ENCODE data around the gene MBOAT7.
"Not testable (repeated sequence)": the region's sequence is repeated elsewhere in the genome, so short reads cannot be mapped to it uniquely, and the experiment has no call there.

The MBOAT7 gene

DNA sequence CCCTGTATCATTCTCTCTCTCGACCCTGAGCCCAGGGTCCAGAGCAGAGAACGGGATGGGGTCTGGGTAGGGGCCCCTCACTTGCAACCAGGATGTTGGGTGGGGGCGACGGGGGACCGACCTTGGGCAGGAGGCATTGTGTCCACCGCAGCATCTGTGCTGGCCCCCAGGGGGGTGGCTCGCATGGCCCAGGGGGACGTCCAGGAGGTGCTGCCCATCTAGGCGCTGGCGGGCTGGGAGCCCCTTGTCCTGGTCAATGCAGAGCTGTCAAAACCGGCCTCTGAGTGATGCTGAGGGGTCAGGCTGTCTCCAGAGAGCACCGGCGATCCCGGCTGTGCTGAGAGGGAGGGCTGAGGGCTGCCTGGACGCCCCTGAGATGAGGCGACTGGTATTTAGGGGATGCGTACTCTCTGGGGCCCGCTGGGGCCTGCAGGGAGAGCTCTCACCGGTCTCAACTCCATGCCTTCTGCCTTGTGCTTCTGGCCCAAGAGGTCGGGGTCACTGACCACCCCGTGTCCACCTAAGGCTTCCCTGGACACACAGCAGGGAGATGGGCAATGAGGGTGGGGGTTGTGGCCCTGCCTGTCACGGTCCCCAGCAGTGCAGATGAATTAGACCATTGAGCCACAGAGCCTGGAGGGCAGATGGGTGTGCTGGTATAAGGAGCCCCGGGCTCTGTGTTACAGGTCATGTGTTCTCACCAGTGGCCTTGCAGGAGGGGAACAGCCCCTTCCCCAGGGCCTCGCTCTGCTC, 19.9 kb upstream of the MBOAT7 start:
- no peak for DNase-seq (ENCODE audit: low spot score)

DNA sequence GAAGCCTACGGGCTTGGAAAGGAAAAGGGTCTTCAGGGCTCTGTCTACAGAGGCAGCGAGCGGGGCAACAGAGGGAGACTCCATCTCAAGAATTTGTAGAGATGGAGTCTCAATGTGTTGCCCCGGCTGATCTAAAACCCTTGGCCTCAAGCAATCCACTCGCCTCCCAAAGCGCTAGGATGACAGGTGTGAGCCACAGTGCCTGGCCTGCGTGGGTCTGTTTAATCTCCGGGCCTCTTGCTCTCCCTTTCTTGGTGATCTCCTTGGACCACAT, 19.3 kb upstream of the MBOAT7 start:
- no peak for DNase-seq (ENCODE audit: low spot score)

DNA sequence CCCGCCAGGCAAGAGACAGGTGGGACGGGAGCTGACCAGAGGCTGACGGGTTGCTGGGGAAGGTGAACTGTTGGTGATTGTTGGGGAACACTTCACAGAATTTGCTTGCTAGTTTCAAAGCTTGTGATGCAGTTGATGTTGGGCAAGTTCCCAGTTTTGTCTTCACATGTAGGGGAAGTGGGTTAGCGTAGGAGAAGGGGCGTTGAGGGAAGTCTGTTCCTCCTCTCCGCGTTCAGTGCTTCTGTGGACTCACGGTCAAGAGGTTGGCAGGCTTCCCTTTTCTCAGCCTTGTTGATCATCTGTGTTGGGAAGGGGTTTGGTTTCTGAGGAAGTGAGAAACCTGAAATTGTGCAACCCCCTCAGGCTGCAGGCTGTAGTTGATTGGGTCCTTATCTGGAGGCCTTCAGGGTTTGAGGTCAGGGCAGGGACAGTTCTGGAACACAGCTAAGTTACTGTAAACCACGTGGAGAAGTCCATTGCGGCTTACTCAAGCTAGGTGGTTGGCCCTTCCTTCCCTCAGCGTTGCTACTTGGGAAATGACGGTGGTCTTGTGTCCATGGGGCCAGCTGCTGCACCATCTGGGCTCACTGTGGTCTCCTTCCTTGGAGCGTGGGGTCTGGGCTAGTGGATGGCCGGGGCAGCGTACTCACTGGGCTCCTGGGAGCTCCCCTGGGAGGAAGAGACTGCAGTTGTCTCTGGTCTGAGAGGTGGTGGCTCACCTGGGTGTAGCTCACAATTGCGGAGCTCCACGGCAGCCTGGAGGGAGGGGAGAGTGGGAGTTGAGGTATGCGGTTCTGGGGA, 18.8 kb upstream of the MBOAT7 start:
- DNase-seq (ENCODE audit: low spot score), result no peak

DNA sequence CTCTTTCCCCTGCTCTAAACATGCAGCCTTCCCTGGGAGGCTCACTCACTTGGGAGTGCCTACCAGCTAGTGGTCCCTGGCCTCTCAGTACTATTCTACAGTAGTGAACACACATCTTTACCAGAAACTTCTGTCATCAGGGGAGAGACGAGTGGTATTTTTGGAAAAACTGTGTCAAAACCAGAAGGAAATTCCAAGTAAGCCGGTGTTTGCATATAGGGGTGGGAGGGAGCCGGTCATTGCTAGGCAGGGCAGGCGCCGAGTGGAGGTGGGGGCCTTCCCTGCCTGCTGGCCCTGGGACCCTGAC, 18.2 kb upstream of the MBOAT7 start:
- DNase-seq (ENCODE audit: low spot score), result no peak

DNA sequence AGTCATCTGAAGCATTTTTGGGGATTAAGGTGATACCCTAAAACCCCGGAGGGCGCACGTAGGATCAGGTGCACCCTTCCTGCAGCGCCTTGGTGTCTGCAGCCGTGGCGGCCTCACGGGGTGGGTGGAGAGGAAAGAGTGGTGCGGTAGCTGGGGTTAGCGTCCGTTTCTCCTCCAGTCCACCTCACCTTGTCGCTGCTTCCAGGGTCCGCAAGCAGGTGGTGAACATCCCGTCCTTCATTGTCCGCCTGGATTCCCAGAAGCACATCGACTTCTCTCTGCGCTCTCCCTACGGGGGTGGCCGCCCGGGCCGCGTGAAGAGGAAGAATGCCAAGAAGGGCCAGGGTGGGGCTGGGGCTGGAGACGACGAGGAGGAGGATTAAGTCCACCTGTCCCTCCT, 17.8 kb upstream of the MBOAT7 start:
- not testable (repeated sequence) for DNase-seq (ENCODE audit: low spot score)

DNA sequence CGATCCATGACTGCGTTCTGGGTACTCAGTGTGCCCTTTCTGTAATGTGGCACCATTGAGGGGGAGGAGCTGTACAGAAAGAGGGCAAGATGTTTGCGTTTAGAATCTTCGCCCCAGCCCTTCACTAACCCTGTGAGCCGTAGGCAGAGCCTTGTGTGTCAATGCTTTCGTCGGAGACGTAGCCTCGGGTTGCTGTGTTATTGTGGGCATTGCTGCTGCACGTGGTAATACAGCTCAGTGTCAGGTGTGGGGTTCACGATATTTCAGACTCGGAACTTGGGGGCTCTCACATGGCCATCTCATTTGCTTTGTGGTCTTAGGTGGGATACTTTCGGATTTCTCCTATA, 17.4 kb upstream of the MBOAT7 start:
- DNase-seq (ENCODE audit: low spot score), result no peak

DNA sequence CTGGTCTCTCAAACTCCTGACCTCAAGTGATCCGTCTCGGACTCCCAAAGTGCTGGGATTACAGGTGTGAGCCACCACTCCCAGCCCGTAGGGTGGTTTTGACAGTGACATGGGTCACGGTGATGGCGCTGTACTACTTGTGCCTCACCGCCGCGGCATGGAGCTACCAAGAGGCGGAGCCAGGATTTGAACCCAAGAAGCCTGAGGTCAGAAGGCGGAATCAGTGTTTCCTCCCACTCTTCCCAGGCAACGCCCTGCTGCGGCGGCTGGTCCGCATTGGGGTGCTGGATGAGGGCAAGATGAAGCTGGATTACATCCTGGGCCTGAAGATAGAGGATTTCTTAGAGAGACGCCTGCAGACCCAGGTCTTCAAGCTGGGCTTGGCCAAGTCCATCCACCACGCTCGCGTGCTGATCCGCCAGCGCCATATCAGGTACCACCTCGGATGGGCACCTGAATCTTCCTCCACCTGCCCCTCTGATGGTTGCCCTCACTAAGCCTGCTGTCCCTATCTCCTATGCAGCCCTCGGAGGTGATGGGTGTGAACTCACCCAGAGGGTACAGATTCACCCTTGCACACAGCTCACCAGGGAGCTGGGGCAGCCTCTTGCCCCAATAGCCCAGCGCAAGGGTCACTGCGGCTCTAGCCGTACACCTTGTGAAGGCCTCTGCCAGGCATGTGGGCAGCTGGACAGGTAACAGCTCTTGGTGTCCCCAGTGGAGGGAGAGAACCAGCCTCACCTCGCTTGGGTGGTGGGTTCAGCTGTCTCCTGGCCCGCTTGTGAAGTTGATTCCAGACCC, 16.9 kb upstream of the MBOAT7 start:
- DNase-seq (ENCODE audit: low spot score), result no peak

DNA sequence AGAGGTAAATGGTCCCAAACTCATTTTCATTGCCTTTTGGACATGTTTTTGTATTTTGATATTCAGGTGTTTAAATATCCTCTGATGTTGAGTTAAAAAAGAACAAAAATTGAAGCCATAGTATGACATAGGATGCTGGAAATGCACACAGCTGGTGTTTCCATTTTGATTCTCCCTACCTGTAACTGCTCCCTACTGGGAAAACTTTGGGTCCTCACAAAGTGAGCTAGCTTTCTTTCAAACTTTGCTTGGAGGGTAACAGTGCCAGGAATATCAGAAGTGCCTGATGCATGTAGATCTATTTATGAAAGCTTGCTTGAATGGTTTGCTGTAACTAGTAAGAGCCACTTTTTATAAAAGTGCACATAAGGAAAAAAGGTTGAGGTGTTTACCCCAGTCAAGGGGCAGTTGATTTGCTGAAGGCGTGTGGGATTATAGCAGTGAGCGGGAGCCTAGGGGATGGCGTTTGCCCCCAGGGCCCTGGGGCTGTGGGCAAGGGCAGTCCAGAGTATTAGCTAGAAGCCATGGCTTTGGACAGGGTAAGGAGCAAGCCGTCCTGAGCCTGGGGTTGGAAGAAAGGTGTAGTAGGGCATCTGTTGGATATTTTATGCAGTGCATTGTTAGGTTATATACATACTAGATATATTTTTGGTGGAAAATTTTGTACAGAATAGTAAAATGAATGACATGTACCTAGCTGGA, 15.5 kb upstream of the MBOAT7 start:
- no peak for DNase-seq (ENCODE audit: low spot score)

DNA sequence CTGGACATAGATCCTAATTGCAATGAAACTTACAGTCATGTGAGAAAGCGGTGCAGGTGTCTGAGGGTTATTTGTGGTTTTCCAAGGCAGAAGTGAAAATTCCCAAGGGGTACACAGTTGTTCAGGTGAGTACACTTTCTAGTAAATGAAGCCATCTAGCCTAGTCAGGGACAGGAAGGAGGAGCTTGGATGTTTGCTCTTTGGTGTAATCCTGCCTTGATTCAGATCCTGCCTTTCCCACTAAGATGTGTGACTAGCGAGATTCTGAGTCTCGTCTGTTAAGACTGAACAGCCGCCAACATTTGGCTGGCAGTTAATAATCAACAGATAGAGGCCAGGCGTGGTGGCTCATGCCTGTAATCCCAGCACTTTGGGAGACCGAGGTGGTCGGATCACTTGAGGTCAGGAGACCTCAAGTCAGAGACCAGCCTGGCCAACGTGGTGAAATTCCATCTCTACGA, 13.8 kb upstream of the MBOAT7 start:
- DNase-seq (ENCODE audit: low spot score), result no peak

DNA sequence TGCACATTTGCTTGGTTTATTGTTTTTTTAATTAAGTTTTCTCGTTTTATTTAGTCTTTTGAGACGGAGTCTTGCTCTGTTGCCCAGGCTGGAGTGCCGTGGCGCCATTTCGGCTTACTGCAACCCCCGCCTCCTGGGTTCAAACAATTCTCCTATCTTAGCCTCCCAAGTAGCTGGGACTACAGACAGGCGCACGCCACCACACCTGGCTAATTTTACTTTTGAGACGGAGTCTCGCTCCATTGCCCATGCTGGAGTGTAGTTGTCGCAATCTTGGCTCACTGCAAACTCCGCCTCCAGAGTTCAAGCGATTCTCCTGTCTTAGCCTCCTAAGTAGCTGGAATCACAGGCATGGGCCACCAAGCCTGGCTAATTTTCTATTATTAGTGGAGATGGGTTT, 12.6 kb upstream of the MBOAT7 start:
- DNase-seq (ENCODE audit: low spot score), result no peak

DNA sequence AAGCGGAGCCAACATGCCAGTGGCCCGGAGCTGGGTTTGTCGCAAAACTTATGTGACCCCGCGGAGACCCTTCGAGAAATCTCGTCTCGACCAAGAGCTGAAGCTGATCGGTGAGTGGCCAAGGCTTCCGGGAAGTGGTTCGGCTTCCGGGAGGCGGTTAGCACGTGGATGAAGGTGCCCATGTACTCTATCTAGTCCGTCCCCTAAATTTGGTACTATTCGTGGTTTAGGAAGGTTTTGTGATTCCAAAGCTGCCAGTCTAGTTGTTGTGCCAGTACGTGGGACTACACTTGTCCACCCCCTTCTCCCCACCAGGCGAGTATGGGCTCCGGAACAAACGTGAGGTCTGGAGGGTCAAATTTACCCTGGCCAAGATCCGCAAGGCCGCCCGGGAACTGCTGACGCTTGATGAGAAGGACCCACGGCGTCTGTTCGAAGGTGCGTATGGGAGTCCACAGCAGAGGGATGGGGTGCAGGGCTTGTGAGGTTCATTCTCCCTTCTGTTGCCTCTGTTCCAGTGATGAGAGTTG, 11.9 kb upstream of the MBOAT7 start:
- DNase-seq (ENCODE audit: low spot score), result no peak

DNA sequence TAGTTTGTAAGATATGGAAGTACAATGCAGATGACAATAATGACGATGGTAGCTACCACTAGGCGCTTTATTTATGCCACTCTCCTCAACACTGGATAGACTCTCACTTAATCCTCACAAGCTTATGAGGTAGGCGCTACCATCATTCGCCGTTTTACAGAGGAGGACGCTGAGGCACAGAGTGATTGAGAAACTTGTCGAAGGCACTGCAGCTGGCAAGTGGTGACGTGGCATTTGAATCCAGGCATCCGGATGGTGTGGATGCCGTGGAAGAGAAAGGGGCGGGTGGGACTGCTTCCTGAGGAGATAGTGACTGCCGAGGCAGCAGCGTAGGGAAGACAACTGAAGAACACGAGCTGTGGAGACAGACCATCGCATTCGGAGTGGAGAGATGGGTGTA, 10.0 kb upstream of the MBOAT7 start:
- no peak for DNase-seq (ENCODE audit: low spot score)

DNA sequence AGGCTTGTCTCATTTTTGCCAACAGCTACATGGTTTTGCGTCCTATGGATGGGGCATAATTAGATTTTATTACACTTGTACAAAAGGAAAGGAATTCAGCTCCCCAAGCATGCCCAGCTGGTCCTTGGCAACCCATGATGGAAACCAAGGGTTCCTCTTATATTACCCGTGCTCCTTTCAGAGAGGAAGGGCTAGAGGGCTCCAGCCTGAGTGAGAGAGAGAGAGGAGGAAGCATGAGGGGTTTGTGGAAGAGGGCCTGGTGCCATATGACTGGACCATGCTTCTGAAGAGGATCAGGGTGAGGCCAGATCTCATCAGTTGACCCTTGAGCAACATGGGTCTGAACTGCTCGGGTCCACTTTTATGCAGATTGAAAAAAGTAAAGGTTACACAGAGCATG, 7.7 kb upstream of the MBOAT7 start:
- no peak for DNase-seq (ENCODE audit: low spot score)

DNA sequence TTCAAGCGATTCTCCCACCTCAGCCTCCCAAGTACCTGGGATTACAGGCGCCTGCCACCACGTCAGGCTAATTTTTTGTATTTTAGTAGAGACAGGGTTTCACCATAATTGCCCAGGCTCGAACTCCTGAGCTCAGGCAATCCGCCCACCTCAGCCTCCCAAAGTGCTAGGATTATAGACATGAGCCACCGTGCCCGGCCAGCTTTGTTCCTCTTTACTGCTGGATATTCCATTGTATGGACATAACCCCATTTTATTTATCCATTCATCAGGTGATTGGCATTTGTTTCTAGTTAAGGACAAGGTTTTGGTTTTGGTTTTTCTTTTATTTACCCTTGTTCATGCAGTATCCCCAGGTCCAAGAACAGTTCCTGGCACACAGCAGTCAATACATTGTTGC, 7.2 kb upstream of the MBOAT7 start:
- no peak for DNase-seq (ENCODE audit: low spot score)

DNA sequence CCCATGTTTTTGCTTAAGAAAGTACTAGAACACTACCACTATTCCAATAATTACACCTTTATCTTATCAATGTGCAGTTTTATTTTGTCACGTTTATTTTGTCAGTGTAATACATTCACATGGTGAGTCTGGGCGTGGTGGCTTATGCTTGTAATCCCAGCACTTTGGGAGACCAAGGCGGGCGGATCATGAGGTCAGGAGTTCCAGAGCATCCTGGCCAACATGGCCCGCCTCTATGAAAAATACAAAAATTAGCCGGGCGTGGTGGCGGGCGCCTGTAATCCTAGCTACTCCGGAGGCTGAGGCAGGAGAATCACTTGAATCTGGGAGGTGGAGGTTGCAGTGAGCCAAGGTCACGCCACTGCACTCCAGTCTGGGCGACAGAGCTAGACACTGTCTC, 5.1 kb upstream of the MBOAT7 start:
- DNase-seq (ENCODE audit: low spot score), result not testable (repeated sequence)

DNA sequence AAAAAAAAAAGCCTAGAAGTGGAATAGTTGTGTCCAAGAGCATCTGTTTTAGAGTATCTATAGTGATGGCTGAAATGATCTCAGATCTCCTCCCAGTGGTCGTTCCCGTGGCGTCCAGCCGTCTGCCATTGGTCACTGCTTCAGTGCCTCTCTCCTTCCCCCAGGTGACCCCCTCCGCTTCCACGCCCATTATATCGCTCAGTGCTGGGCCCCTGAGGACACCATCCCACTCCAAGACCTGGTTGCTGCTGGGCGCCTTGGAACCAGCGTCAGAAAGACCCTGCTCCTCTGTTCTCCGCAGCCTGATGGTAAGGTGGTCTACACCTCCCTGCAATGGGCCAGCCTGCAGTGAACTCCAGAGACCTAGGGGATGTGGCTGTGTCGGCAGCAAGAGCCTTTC, 3.6 kb upstream of the MBOAT7 start:
- no peak for DNase-seq (ENCODE audit: low spot score)

DNA sequence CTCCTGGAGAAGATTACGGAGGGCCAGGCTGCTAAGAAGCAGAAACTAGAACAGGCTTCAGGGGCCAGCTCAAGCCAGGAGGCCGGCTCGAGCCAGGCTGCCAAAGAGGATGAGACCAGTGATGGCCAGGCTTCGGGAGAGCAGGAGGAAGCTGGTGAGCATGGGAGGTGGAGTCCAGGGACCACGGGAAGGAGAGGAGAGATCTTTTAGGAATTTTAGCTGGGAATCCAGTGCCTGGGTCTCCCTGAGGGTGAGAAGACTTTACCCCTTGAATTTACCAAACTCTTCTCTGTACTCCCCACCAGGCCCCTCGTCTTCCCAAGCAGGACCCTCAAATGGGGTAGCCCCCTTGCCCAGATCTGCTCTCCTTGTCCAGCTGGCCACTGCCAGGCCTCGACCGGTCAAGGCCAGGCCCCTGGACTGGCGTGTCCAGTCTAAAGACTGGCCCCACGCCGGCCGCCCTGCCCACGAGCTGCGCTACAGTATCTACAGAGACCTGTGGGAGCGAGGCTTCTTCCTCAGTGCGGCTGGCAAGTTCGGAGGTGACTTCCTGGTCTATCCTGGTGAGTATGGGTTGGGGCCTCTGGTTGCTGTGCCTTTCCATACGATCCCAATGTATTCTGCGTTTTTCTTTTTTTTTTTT, 2.6 kb upstream of the MBOAT7 start:
- no peak for DNase-seq (ENCODE audit: low spot score)

DNA sequence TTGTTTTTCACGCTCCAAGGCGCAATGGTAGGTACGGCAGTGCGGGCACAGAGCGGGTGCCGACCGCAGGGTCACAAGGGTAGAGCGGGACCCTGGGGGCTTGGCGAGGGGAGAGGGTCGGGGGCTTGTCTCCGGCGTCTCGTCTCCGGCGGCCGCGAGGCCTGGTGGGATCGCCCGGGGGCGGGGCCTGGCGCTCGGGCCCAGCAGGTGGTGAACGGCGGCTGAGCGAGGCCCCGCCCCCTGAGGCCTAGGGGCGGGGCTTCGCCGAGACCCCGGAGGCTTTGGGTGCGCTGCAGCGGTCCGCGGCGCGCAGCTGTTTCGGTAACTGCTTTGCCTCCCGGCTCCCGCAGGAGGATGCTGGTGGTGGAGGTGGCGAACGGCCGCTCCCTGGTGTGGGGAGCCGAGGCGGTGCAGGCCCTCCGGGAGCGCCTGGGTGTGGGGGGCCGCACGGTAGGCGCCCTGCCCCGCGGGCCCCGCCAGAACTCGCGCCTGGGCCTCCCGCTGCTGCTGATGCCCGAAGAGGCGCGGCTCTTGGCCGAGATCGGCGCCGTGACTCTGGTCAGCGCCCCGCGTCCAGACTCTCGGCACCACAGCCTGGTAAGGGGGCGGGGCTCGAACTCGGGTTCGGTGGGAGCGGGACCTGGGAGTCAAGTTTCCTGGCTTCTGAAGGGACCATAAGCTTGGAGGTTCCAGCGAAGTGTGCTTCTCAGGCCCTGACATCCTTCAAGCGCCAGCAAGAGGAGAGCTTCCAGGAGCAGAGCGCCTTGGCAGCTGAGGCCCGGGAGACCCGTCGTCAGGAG, 1.8 kb upstream of the MBOAT7 start, which contains the start of gene TSEN34:
TSS of gene TSEN34 (plus strand) at position 298 of the 800 bp plus-strand sequence. CDS start at position 355, 57 bp downstream.
- peak; percentile 92 for DNase-seq (ENCODE audit: low spot score)

DNA sequence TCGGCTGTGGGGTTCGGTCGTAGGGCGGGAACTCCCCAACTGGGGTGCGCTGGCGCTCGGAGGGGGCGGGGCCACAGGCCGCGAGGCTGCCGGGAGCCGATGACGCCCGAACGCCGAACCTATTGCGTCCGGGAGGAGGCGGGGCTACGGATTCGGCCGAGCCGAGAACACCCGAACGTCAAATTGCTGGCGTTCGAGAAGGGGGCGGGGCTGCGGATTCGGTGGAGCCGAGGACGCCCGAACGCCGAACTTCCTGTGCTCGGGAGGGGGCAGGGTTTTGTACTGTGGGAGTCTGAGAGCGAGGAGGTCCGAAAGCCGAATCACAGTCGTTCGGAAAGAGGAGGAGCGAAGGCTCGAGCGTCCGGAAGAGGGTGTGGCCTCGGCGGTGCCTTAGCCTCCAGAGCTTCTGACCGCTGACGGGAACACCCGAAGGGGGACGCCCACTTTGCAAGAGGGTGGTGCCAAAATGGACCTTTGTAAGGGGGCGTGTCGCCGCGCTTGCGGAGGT, 1.2 kb upstream of the MBOAT7 start:
- peak; percentile 86 for DNase-seq (ENCODE audit: low spot score)

DNA sequence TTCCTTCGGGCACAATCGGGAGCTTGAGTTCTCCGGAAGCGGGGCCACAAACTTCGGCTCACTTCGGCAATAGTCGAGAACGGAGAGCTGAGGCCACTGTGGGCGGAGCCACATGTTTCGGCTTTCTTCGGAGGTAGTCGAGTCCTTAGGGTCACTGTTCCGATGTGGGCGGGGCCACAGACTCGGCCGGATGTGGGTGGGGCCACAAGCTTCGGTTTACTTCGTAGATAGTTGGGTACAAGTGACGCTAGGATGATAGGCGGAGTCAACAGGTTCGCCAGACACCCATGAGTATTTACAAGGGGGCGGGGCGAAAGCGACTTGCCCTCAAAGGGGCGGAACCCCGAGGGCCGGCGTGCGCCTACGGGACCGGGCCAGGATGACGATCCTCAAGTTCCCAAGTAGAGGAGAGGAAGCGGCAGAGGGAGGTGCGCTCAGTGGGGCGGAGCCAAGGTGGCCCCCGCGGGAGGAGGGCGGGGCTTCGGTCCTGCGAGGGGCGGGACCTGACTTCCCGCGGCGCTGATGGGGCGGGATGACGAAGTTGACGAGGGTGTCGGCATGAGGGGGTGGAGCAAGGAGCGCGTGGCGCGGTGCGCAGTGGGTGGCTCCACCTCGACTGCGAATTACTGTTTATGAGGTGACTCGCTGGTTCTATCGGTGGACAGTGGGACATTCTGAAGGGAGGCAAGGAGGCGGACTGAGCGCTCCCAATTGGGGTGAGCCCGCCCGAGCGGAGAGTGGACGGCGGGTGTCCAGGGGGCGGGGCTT, 539 bp upstream of the MBOAT7 start:
- peak; percentile 85 for DNase-seq (ENCODE audit: low spot score)

Measured in D341Med (cell line).